ENCODE results near the gene PLA2G4A.

DNA sequence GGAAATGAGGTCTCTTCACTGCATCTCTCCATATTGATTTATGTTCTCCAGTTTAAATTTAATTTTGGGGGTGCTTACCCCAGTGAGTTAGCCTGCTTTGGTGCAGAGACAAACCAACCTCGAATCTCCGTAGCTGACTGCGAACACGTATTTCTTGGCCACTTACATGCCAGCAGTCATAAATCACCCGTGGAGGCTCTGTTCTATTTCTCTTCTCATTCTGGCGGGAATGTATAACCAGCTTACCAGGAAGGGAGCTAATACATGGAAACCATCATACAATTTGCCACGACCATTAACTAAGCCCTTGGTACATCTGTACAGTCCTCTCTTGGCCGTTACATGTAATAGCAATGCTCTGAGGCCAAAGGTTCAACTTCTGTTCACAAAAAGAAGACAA, 148.0 kb downstream of the PLA2G4A start:
- TF ChIP-seq, protein P1, sequence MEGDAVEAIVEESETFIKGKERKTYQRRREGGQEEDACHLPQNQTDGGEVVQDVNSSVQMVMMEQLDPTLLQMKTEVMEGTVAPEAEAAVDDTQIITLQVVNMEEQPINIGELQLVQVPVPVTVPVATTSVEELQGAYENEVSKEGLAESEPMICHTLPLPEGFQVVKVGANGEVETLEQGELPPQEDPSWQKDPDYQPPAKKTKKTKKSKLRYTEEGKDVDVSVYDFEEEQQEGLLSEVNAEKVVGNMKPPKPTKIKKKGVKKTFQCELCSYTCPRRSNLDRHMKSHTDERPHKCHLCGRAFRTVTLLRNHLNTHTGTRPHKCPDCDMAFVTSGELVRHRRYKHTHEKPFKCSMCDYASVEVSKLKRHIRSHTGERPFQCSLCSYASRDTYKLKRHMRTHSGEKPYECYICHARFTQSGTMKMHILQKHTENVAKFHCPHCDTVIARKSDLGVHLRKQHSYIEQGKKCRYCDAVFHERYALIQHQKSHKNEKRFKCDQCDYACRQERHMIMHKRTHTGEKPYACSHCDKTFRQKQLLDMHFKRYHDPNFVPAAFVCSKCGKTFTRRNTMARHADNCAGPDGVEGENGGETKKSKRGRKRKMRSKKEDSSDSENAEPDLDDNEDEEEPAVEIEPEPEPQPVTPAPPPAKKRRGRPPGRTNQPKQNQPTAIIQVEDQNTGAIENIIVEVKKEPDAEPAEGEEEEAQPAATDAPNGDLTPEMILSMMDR (conservative IDR thresholded peaks at IDR 0.05 in 1 of 2, IDR thresholded peaks at IDR 0.05 in 1 of 2; ENCODE audit: low read depth in 1 of 2, low read length in 2 of 2), result no peak
- TF ChIP-seq EZH2 (IDR thresholded peaks at IDR 0.05; ENCODE audit: low read length, missing control alignments), result no peak

Measured in fibroblast of lung (primary cell).